ENCODE results near the gene TUBB2B.

TUBB2B gene

DNA sequence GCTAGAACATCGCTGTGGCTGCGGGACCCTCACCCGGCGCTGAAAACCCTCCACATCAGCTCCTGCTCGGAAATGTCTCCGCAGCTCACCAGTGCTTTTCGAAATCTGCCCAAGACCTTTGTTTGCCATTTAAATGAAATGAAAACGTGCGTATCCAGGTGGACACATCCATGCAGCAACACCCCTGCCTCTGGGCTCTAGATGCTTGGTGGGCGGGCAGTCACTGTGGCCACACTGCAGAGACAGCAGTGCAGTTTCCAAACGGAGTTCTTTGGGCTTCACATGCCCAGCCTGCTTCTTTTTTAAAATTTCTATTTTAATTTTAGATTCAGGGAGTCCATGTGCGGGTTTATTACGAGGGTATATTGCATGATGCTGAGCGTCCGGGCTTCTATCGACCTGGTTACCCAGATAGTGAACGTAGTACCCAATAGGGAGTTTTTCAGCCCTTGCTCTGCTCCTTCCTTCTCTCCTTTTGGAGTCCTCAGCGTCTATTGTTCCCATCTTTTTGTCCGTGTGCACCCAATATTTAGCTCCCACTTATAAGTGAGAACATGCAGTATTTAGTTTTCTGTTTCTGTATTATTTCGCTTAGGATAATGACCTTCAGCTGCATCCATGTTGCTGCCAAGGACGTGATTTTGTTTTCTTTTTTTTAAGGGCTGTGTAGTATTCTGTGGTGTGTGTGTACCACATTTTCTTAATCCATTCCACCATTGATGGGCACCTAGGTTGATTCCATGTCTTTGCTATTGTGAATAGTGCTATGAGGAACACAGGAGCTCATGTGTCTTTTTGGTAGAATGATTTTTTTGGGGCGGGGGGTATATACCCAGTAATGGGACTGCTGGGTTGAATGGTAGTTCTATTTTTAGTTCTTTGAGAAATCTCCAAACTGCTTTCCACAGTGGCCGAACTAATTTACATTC, 4.8 kb upstream of the TUBB2B start:
- FAIRE-seq, result no peak

- no peak for FAIRE-seq
These were observed 4.0 kb upstream of the TUBB2B start for GRCh38 chr6:3231247-3232016.

DNA sequence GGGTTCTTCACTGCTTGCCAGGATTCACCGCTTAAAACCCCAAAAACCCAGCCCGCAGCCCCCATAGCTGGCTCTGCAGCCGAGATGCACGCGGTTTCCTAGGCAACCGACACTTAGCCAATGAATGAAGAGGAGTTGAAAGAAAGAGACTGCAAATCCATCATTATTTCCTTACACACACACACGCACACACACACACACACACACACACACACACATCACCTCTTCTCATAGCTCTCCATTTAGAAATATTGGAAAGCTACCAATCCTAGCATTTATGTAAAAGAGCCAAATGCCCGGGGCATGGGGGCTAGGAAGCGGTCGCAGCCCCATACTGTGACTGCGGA, 3.4 kb upstream of the TUBB2B start:
- no peak for FAIRE-seq

- no peak for FAIRE-seq
These were observed 2.9 kb upstream of the TUBB2B start for GRCh38 chr6:3230256-3230882.

DNA sequence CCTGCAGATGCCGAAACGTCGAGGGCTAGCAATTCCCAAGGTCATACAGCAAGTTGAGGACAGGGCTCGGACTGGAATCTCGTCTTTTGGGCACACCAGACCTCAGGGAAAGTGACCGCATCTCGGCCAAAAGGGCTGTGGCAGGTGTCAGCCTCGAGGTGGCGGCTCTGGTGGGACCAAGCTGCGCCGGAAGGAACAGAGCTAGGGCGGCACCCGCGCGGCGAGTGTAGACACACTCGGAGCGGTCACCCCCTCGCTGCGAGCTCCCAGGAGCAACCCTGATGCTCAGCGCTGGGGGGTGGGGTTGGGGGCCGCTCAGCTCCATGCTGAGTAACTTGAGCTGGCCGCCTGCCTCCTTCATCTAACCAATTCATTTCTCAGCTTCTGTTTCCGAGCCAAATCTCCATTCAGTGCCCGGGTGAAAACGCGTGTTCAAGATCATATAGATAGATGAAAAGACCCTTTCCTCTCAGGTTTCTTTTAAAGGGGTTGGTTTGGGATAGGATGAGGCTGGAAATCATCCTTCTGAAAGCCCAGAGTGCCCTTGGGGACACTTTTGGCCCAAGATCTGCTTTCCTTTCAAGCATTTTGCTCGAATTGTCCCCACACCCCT, 2.2 kb upstream of the TUBB2B start:
- no peak for FAIRE-seq

- FAIRE-seq, result no peak
These were observed 1.5 kb upstream of the TUBB2B start for GRCh38 chr6:3228771-3229565.

DNA sequence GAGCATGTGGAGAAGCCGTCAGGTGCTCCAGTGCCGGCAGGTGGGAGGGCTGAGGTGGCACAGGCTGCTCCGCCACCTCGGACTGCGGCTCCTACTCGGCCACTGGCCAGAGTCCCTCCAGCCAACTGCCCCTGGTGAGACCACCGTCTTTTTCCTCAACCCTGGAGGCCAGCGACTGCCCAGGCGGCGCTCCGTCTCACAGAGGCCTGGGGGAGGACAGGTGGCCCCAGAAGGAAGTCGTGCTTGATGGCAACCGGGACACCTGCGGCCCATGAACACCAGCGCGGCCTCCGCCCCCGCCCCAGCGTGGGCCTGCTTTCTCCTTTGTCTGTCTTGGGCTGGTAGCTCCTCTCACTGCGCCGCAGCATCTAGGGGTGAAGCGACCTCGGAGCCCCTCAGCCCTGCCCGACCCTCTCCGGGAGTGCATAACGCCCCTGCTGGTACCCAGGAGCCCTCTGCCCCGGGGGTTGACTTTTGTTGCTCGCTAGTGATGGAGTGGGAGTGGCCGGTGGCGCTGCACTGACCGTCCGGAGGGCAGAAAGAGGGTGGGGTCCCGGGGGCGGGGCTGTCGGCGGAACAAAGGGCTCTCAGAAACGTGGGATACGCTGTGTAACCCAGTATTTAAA, 706 bp upstream of the TUBB2B start:
- no peak for FAIRE-seq

DNA sequence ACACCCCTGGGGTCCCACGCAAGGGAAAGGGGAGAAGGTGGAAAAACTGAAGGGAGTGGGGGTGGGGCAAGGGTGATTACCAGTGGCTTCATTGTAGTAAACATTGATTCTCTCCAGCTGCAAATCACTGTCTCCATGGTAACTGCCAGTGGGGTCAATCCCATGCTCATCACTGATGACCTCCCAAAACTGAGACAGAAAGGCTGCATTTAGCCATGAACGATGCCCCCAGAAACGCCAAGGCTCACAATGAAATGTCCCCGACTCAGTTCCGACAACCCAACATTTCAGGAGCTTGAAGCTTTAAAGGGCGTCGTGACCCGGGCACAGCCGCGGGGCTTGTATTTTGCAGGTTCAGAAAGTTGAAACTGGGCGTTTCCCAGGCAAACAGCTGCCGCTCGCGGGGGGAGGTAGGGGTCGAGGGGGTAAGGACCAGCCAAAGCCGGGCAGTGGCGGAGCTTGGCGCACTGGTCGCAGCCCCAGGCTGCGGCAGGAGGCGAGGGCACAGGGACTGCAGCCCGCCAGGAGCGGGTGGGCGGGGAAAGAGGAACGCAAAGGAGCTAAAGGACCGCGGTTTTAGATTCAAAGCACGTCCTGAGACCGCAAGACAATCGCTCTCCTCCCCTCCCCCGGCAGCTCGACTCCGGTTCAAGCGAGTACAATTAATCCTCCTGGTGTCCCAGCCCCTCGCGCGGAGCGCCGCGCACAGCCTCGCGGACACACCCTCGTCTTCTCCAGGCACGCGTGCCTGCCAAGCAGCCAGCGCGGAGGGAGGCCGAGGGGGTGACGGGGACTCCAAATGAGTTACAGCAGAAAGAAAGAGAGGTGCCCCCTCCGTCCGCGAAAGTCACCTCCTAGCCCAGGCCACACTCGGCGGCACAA, 731 bp downstream of the TUBB2B start:
- FAIRE-seq, result no peak

GRCh38 chr6:3226042-3226441, 1.4 kb downstream of the TUBB2B start:
- no peak for FAIRE-seq

DNA sequence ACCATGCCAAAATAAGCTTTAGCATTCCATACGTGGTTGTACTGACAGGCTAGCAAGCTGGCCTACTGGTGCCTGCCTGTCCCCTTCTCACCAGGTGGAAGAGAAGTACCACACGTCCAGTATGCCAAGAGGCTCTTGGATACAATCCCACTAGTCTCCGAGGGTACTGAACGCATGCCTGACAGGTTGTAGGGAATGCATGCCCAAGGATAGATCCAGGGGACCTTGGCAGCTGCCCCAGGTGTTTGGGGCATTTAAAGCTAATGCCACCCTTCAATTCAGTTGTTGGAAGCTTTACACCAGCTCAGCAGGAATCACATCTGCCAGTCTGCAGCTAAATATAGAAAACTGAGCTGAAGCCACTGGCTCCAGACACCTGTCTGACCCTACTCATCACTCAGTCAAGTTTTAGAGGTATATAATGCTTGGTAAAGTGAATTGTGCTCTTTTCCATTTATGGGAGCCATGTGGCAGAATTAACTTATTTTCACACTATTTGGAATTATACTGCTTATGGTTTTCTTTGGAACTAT, 4.9 kb downstream of the TUBB2B start:
- FAIRE-seq, result no peak

DNA sequence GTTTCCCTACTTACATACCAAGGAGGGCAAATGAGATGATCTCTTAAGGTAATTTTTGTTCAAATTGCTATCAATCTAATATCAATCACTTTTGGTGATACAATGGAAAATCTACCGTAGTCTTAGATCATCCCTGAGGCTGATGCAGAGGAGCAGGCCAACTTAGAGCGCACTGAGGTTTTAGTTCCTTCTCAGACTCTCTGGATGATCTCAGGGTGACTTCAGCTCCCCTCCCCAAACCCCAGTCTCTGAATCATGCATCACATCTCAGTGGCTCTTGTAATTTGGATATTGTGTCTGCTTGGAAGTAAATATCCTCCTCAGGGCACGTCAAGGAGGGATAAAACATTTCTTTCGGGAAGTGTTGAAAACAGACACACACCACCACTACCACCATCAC, 5.9 kb downstream of the TUBB2B start:
- no peak for FAIRE-seq

GRCh38 chr6:3220366-3220765, 7.1 kb downstream of the TUBB2B start:
- no peak for FAIRE-seq

DNA sequence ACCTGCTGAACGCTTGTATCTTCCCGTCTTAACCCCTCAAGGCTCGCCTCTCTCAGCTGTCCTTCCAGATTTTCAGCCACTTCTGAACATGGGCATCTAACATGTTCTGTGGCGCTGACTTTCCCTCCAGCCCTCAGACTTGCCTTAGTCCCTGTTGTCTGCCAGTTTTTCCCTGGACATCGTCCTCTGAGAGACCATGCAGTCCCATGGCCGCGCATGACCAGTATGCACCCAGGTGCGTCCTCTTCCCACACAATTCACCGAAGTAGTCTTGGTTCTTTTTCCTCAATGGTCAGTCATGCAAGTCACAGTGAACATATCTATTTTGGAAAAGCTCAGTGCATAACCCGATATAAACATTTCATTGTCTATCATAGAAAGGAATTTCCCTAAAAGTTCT, 9.2 kb downstream of the TUBB2B start:
- no peak for FAIRE-seq

DNA sequence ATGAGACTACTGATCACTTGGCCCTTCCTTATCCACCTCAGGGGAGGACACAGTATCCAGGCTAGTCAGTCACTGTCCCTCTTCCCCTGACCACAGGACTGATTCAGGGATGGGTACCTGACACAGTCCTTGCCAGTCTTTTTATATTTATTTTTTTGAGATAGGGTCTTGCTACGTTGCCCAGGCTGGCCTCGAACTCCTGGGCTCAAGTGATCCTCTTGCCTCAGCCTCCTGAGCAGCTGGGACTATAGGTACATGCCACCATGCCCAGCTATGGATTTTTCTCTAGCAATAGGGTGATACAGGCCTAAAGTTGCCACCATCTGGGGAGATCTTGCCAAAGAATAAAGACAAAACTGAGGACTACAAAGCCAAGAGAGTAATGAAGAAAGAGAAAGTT, 10.2 kb downstream of the TUBB2B start:
- FAIRE-seq, result no peak

- FAIRE-seq, result no peak
These were observed 12.6 kb downstream of the TUBB2B start for GRCh38 chr6:3214898-3215297.

DNA sequence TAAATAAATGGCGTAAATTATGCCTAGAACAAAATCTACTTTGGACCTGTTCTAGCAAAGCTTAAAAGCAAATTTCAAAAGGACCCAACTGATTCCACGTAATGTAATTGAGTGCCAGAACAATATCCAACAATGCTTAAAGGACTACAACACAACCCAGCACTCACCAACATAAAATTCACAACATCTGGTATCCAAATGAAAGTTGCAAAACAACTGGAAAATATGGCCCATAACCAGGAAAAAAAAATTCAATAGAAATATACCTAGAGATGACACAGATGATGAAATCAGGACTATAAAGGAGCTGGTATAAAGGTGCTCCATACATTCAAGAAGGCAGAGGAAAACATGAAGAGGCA, 14.1 kb downstream of the TUBB2B start:
- FAIRE-seq, result no peak

DNA sequence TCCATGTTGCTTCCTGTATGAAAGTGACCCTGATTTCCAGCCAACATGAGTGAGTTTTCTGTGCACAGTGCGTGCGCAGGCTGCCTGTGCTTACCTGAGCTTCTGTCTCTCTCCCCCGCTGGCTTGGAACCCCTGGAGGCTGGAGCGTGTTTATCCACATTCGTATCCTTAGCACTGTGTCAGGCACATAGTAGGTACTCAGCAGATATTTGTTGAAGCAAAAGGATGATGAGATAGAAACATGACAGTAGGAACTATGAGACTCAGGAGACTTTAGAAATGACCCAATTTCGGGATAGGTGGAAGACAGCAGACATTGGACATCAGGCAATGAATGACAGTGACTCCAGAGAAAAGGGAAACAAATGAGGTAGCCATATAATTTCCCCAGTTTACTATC, 15.2 kb downstream of the TUBB2B start:
- FAIRE-seq, result no peak

- no peak for FAIRE-seq
These were observed 15.8 kb downstream of the TUBB2B start for GRCh38 chr6:3211681-3212080.

- FAIRE-seq, result no peak
These were observed 17.3 kb downstream of the TUBB2B start for GRCh38 chr6:3210024-3210610.
